BJ (cell line): ENCODE data around the gene GOLGA6C. TPM values are rescaled to one million over a fixed set of nuclear protein-coding genes. Genes with fewer than 3 reads are reported as not detected.
"Not testable (repeated sequence)": the region's sequence is repeated elsewhere in the genome, so short reads cannot be mapped to it uniquely, and the experiment has no call there.

Source experiments
- CTCF ChIA-PET: fragments of 350-600 bp; formaldehyde crosslinking; extraction: SDS; loops from one replicate; lab custom pipeline; 2021; ENCODE audit warnings: antibody characterized with exemption, inconsistent platforms; lab: Yijun Ruan, JAX
- POLR2A ChIA-PET: fragments of 300-600 bp; sonication (Branson Sonifier 250); formaldehyde crosslinking; extraction: SDS; loops from one replicate; lab custom pipeline; 2021; ENCODE audit warnings: antibody characterized with exemption; lab: Charles Lee
- DNase-seq: peaks from one replicate; pipeline ENCODE4 v3.0.0-alpha.2; 2011; ENCODE audit warnings: low read depth
- H3K27me3 ChIP-seq: 2 replicates; pipeline ENCODE4 v1.6.0; 2011; ENCODE audit warnings: low read length; ENCODE audit not compliant: control insufficient read depth, insufficient read depth
- H3K36me3 ChIP-seq: 2 replicates; pipeline ENCODE4 v1.5.1; 2011; ENCODE audit warnings: low read length; ENCODE audit not compliant: control insufficient read depth, insufficient read depth
- H3K4me3 ChIP-seq: 2 replicates; pipeline ENCODE4 v1.5.1; 2011; ENCODE audit warnings: low read depth, mild to moderate bottlenecking, control low read depth, low read length
- CTCF ChIP-seq: IDR thresholded peaks from 2 replicates; pipeline ENCODE4 v1.5.1; 2011; ENCODE audit warnings: low read depth, mild to moderate bottlenecking, control low read depth, inconsistent platforms, low read length, moderate library complexity; ENCODE audit not compliant: insufficient read depth
- polyA plus RNA-seq: library from polyadenylated mRNA; depleted of rRNA; stranded (reverse); fragments of >200 nt; gene quantifications from 2 replicates; pipeline ENCODE4 v1.2.3, GENCODE V29; 2011

The GOLGA6C gene
- polyA plus RNA-seq, 1 experiment = not detected

- TF ChIP-seq CTCF = no peak
- CTCF ChIA-PET = no interaction called here
- POLR2A ChIA-PET = no interaction called here
- no peak for DNase-seq
- Histone ChIP-seq H3K4me3 (no peak overlapping the region), H3K36me3 (no peaks in the 10 kb centered on the region), H3K27me3 (peaks cover 13% of the 10 kb centered on the region; the same call in 1 of the 2 replicates)
Observed at GRCh38 chr15:75237316-75237982, 20.7 kb upstream of the GOLGA6C start.

- DNase-seq = no peak
- H3K36me3 ChIP-seq = no peaks in the 10 kb centered on the region
- POLR2A ChIA-PET = no interaction called here
- CTCF ChIA-PET = no interaction called here
- H3K27me3 ChIP-seq = peaks cover 11% of the 10 kb centered on the region; the same call in 1 of the 2 replicates
- H3K4me3 ChIP-seq = no peak overlapping the region
- TF ChIP-seq CTCF = no peak
Observed at GRCh38 chr15:75238150-75238549, 20.0 kb upstream of the GOLGA6C start.

- H3K4me3 ChIP-seq, H3K27me3 ChIP-seq, CTCF ChIA-PET, DNase-seq, H3K36me3 ChIP-seq, POLR2A ChIA-PET: not testable (repeated sequence)
Observed at GRCh38 chr15:75245741-75246140, 12.4 kb upstream of the GOLGA6C start.

GRCh38 chr15:75248991-75249390, 9.1 kb upstream of the GOLGA6C start:
- H3K36me3 ChIP-seq, H3K4me3 ChIP-seq, DNase-seq, POLR2A ChIA-PET: not testable (repeated sequence)
- CTCF ChIA-PET = interaction anchor here (0.9 kb wide), 1 partner anchor 226 kb away, joined by 4 read pairs; the partner anchor contains the start of gene PPCDC
- H3K27me3 ChIP-seq = peaks cover 13% of the 10 kb centered on the region

- POLR2A ChIA-PET = no interaction called here
- Histone ChIP-seq H3K27me3 (peaks cover 13% of the 10 kb centered on the region), H3K4me3 (no peak overlapping the region), H3K36me3 (no peaks in the 10 kb centered on the region)
- no peak for DNase-seq
- TF ChIP-seq CTCF = no peak
- CTCF ChIA-PET = interaction anchor here (0.6 to 0.9 kb wide), 2 partner anchors 226 to 479 kb away, joined by 4 read pairs; partner anchors contain the start of gene PPCDC
Observed at GRCh38 chr15:75249726-75250125, 8.4 kb upstream of the GOLGA6C start.

- H3K36me3 ChIP-seq, CTCF ChIA-PET, H3K4me3 ChIP-seq, POLR2A ChIA-PET, DNase-seq: not testable (repeated sequence)
- H3K27me3 ChIP-seq = peaks cover 13% of the 10 kb centered on the region
Observed at GRCh38 chr15:75251343-75251742, 6.8 kb upstream of the GOLGA6C start.

GRCh38 chr15:75252285-75252684, 5.8 kb upstream of the GOLGA6C start:
- H3K36me3 ChIP-seq, H3K4me3 ChIP-seq, CTCF ChIA-PET, DNase-seq, POLR2A ChIA-PET: not testable (repeated sequence)
- H3K27me3 ChIP-seq = peaks cover 13% of the 10 kb centered on the region

- CTCF ChIA-PET, POLR2A ChIA-PET, DNase-seq, H3K4me3 ChIP-seq, H3K27me3 ChIP-seq, H3K36me3 ChIP-seq: not testable (repeated sequence)
Observed at GRCh38 chr15:75258620-75259343, 648 bp downstream of the GOLGA6C start.

- DNase-seq, H3K36me3 ChIP-seq, POLR2A ChIA-PET, H3K4me3 ChIP-seq, H3K27me3 ChIP-seq, CTCF ChIA-PET: not testable (repeated sequence)
Observed at GRCh38 chr15:75259873-75260272, 1.7 kb downstream of the GOLGA6C start.
